H1 (cell line): ENCODE data around the gene LRRC27. TPM values are rescaled to one million over a fixed set of nuclear protein-coding genes. Genes with fewer than 3 reads are reported as not detected.
"Not testable (repeated sequence)": the region's sequence is repeated elsewhere in the genome, so short reads cannot be mapped to it uniquely, and the experiment has no call there.

Experiments used
- CTCF ChIA-PET: fragments of 300-600 bp; sonication (Branson Sonifier 250); formaldehyde crosslinking; loops from one replicate; lab custom pipeline; 2021; ENCODE audit not compliant: partially characterized antibody; lab: Charles Lee
- POLR2A ChIA-PET: fragments of 300-600 bp; sonication (Branson Sonifier 250); formaldehyde crosslinking; loops from one replicate; lab custom pipeline; 2021; ENCODE audit warnings: inconsistent platforms; ENCODE audit not compliant: partially characterized antibody; lab: Charles Lee
- DNase-seq, 2 experiments: peaks; one replicate each; pipeline versions ENCODE4 v3.0.0 to v3.0.0-alpha.2; 2010 to 2022; ENCODE audit warnings: low spot score in 2 of 2, low read depth in 1 of 2, mixed read lengths in 1 of 2
- FAIRE-seq: peaks from 2 replicates; lab custom pipeline; 2011; peaks lifted over from hg19 to GRCh38; lab: Jason Lieb, UNC
- H2AFZ ChIP-seq: 2 replicates; pipeline ENCODE4 v1.8.1; 2012; ENCODE audit warnings: low read length, inconsistent platforms
- H2AK5ac ChIP-seq: 2 replicates; pipeline ENCODE4 v1.6.1; 2013; ENCODE audit warnings: low read depth, low read length
- H2BK120ac ChIP-seq: replicated peaks from 2 replicates; pipeline ENCODE3; 2013; ENCODE audit warnings: low read depth, low read length, inconsistent platforms
- H2BK12ac ChIP-seq: 2 replicates; pipeline ENCODE4 v1.6.1; 2013; ENCODE audit warnings: low read depth, low read length
- H2BK15ac ChIP-seq: 2 replicates; pipeline ENCODE4 v1.6.1; 2013; ENCODE audit warnings: low read length
- H2BK20ac ChIP-seq: 2 replicates; pipeline ENCODE4 v1.6.1; 2013; ENCODE audit warnings: low read length
- H2BK5ac ChIP-seq: 2 replicates; pipeline ENCODE4 v1.6.1; 2013; ENCODE audit warnings: low read depth, low read length
- H3K14ac ChIP-seq: 2 replicates; pipeline ENCODE4 v1.6.1; 2013; ENCODE audit warnings: inconsistent platforms; ENCODE audit not compliant: insufficient read length
- H3K18ac ChIP-seq: 2 replicates; pipeline ENCODE4 v1.6.1; 2013; ENCODE audit warnings: low read length; ENCODE audit errors: extremely low read depth
- H3K23ac ChIP-seq: 2 replicates; pipeline ENCODE4 v1.6.1; 2013; ENCODE audit warnings: inconsistent platforms; ENCODE audit not compliant: insufficient read length
- H3K23me2 ChIP-seq: 2 replicates; pipeline ENCODE4 v1.6.1; 2013; ENCODE audit warnings: low read depth, low read length
- H3K27ac ChIP-seq: 2 replicates; pipeline ENCODE4 v1.6.1; 2011; ENCODE audit warnings: low read depth, low read length, inconsistent platforms
- H3K27me3 ChIP-seq, 4 experiments: replicated peaks in 1 of 4; 1 replicate in 1 of 4; 2 replicates in 3 of 4; pipeline versions ENCODE4 v1.6.1 to v1.8.1; 2011 to 2013; ENCODE audit warnings: low read length in 3 of 4, mild to moderate bottlenecking in 3 of 4, inconsistent platforms in 2 of 4, mixed read lengths in 2 of 4, moderate library complexity in 1 of 4; ENCODE audit not compliant: control insufficient read depth in 3 of 4, insufficient read depth in 3 of 4; ENCODE audit errors: extremely low read depth in 1 of 4
- H3K36me3 ChIP-seq, 4 experiments: 2 replicates each; pipeline versions ENCODE4 v1.6.1 to v1.8.1; 2011 to 2013; ENCODE audit warnings: mild to moderate bottlenecking in 4 of 4, low read length in 3 of 4, moderate library complexity in 2 of 4, control low read depth in 1 of 4, inconsistent platforms in 1 of 4; ENCODE audit not compliant: insufficient read depth in 4 of 4, control insufficient read depth in 2 of 4
- H3K4ac ChIP-seq: replicated peaks from 2 replicates; pipeline ENCODE3; 2013; ENCODE audit warnings: low read length, low read depth, mixed read lengths, inconsistent platforms; ENCODE audit not compliant: insufficient read length
- H3K4me1 ChIP-seq, 4 experiments: replicated peaks in 1 of 4; 1 replicate in 1 of 4; 2 replicates in 3 of 4; pipeline versions ENCODE4 v1.6.1 to v1.8.1; 2011 to 2013; ENCODE audit warnings: low read length in 3 of 4, inconsistent platforms in 2 of 4, mixed read lengths in 1 of 4; ENCODE audit not compliant: insufficient read depth in 4 of 4, control insufficient read depth in 3 of 4
- H3K4me2 ChIP-seq, 2 experiments: 2 replicates each; pipeline versions ENCODE4 v1.6.1 to v1.8.1; 2011 to 2013; ENCODE audit warnings: low read depth in 2 of 2, low read length in 2 of 2, control low read depth in 1 of 2, inconsistent platforms in 1 of 2, mild to moderate bottlenecking in 1 of 2; ENCODE audit not compliant: insufficient read depth in 1 of 2
- H3K4me3 ChIP-seq, 4 experiments: fragments of 200-600, 300-600 bp in 1 of 4; sonication (generic), shearing (Covaris generic), sonication (Bioruptor Twin) in 1 of 4; 2 replicates each; pipeline versions ENCODE4 v1.5.1 to v1.8.1; 2011 to 2016; ENCODE audit warnings: low read length in 4 of 4, low read depth in 3 of 4, control low read depth in 2 of 4, inconsistent platforms in 2 of 4, mild to moderate bottlenecking in 2 of 4, mixed read lengths in 1 of 4, moderate library complexity in 1 of 4; ENCODE audit not compliant: insufficient read depth in 2 of 4; ENCODE audit errors: extremely low read depth in 1 of 4
- H3K56ac ChIP-seq: replicated peaks from 2 replicates; pipeline ENCODE3; 2013; ENCODE audit warnings: low read depth, mild to moderate bottlenecking, mixed read lengths, low read length, inconsistent platforms; ENCODE audit not compliant: insufficient read length
- H3K79me1 ChIP-seq: 2 replicates; pipeline ENCODE4 v1.6.1; 2013; ENCODE audit warnings: low read depth, low read length, control low read depth
- H3K79me2 ChIP-seq, 2 experiments: 2 replicates each; pipeline versions ENCODE4 v1.6.1 to v1.8.1; 2012 to 2013; ENCODE audit warnings: low read length in 2 of 2, mild to moderate bottlenecking in 2 of 2, inconsistent platforms in 1 of 2; ENCODE audit not compliant: insufficient read depth in 2 of 2, control insufficient read depth in 1 of 2
- H3K9ac ChIP-seq, 4 experiments: replicated peaks in 1 of 4; 1 replicate in 1 of 4; 2 replicates in 3 of 4; pipeline versions ENCODE4 v1.6.1 to v1.8.1; 2011 to 2013; ENCODE audit warnings: low read depth in 3 of 4, low read length in 3 of 4, control low read depth in 2 of 4, mild to moderate bottlenecking in 2 of 4, moderate library complexity in 2 of 4, inconsistent platforms in 1 of 4; ENCODE audit errors: extremely low read depth in 1 of 4
- H3K9me3 ChIP-seq, 2 experiments: 2 replicates each; pipeline versions ENCODE4 v1.6.1 to v1.8.1; 2012 to 2013; ENCODE audit warnings: mild to moderate bottlenecking in 2 of 2, moderate library complexity in 2 of 2, control low read depth in 1 of 2, inconsistent platforms in 1 of 2, low read depth in 1 of 2, low read length in 1 of 2, mixed read lengths in 1 of 2; ENCODE audit not compliant: insufficient read depth in 2 of 2
- H4K20me1 ChIP-seq, 2 experiments: replicated peaks in 1 of 2; 2 replicates each; pipeline versions ENCODE3 to v1.8.1; 2011 to 2013; ENCODE audit warnings: inconsistent platforms in 2 of 2, low read length in 2 of 2, mild to moderate bottlenecking in 1 of 2; ENCODE audit not compliant: insufficient read depth in 2 of 2, control insufficient read depth in 1 of 2
- H4K5ac ChIP-seq: 2 replicates; pipeline ENCODE4 v1.6.1; 2013; ENCODE audit warnings: low read length, low read depth, mixed read lengths, inconsistent platforms; ENCODE audit not compliant: insufficient read length
- H4K8ac ChIP-seq: 2 replicates; pipeline ENCODE4 v1.8.0; 2013; ENCODE audit warnings: mild to moderate bottlenecking, moderate library complexity, low read length, inconsistent platforms; ENCODE audit not compliant: insufficient read depth; ENCODE audit errors: extremely low read depth
- H4K91ac ChIP-seq: replicated peaks from 2 replicates; pipeline ENCODE3; 2013; ENCODE audit warnings: low read length, mixed read lengths, inconsistent platforms; ENCODE audit not compliant: insufficient read length
- WGBS, 2 experiments: shearing (Covaris generic) in 1 of 2; methylation state at CpG; one replicate each; pipeline versions ENCODE4 v1.1.6 to v1.1.7; 2013 to 2015; ENCODE audit warnings: low lambda C conversion rate in 2 of 2, mixed read lengths in 2 of 2, inconsistent platforms in 1 of 2, low coverage in 1 of 2, missing lambda C conversion rate in 1 of 2; ENCODE audit not compliant: insufficient replicate concordance in 2 of 2, insufficient coverage in 1 of 2, insufficient read length in 1 of 2; ENCODE audit errors: extremely low coverage in 1 of 2, missing lambda C conversion rate in 1 of 2; 5-methylcytosine and 5-hydroxymethylcytosine counted together
- polyA plus RNA-seq, 7 experiments: library from polyadenylated mRNA; depleted of rRNA in 3 of 7; stranded (reverse) in 5 of 7; unstranded in 2 of 7; fragments of >200 nt in 5 of 7; fragments of 200-250 nt in 2 of 7; gene quantifications; 1 replicate in 5 of 7; 2 replicates in 1 of 7; 4 replicates in 1 of 7; pipeline versions ENCODE4 v1.2.1 to v1.2.3, GENCODE V29; 2011 to 2013; ENCODE audit warnings: missing spikeins in 2 of 7, mixed read lengths in 2 of 7
- total RNA-seq: library from RNA; stranded (reverse); fragmentation: NEBNext Ultra II Directional; extraction: Animal tissue kit (Norgen Biotek cat#: 25700); gene quantifications from 2 replicates; pipeline ENCODE4 v1.2.1, GENCODE V29; 2021

Gene LRRC27
- total and polyA plus RNA-seq, 2 of the 8 experiments (the other 6 are each of a cell fraction or from before 2014, with no cell fraction given), result 1.2 to 3.8 TPM

GRCh38 chr10:132295481-132295880, 36.5 kb upstream of the LRRC27 start:
- not testable (repeated sequence) for H2AK5ac ChIP-seq, DNase-seq, H3K79me2 ChIP-seq, H3K4me2 ChIP-seq, H3K23ac ChIP-seq, H3K79me1 ChIP-seq, H3K23me2 ChIP-seq, H3K4ac ChIP-seq, H3K4me3 ChIP-seq, H2BK5ac ChIP-seq, H3K56ac ChIP-seq, H2AFZ ChIP-seq, H4K8ac ChIP-seq, H4K5ac ChIP-seq, H3K27me3 ChIP-seq, H4K91ac ChIP-seq, H2BK20ac ChIP-seq, H2BK120ac ChIP-seq, H3K9ac ChIP-seq, H3K36me3 ChIP-seq, H2BK12ac ChIP-seq, H2BK15ac ChIP-seq, FAIRE-seq, H3K18ac ChIP-seq, H3K27ac ChIP-seq, H3K9me3 ChIP-seq, H3K14ac ChIP-seq
- ChIA-PET POLR2A (interaction anchor here (1.3 kb wide), 1 partner anchor 8 kb away, joined by 5 read pairs; no protein-coding TSS in a partner anchor), CTCF (interaction anchor here (0.9 to 2.1 kb wide), 4 partner anchors 13 to 358 kb away, joined by 3 to 6 read pairs (median 4); no protein-coding TSS in a partner anchor)
- 89% methylated on average over 23 of the region's 23 CpGs; no CpG with 5 or more reads in 1 of the 2 experiments for WGBS, 2 experiments
- H3K4me1 ChIP-seq, result peaks cover 0 to 15% (median 11%) of the 10 kb centered on the region in 4 experiments; a peak in 6 of 7 replicates
- H4K20me1 ChIP-seq, result peaks cover 8 to 11% of the 10 kb centered on the region in 2 experiments
